Measurements from ENCODE around the gene NEK10.

Gene NEK10

GRCh38 chr3:27090275-27091041 lies 278.7 kb downstream of the NEK10 start:
- Histone ChIP-seq H3K4me1 (ENCODE audit: low read depth, poor library complexity, severe bottlenecking) (no peaks in the 10 kb centered on the region), H4K20me1 (ENCODE audit: insufficient read depth) (no peaks in the 10 kb centered on the region), H3K36me3 (ENCODE audit: insufficient read depth) (no peaks in the 10 kb centered on the region)

GRCh38 chr3:27089645-27090044 lies 279.5 kb downstream of the NEK10 start:
- Histone ChIP-seq H3K4me3 (IDR thresholded peaks at IDR 0.05; ENCODE audit: insufficient read depth, low read depth, low read length) (no peak overlapping the region), H3K4me1 (ENCODE audit: low read depth, poor library complexity, severe bottlenecking) (no peaks in the 10 kb centered on the region), H3K9ac (no peak overlapping the region), H3K4me2 (no peak overlapping the region), H3K27ac (no peak overlapping the region), H3K36me3 (ENCODE audit: insufficient read depth) (no peaks in the 10 kb centered on the region), H3K79me2 (ENCODE audit: insufficient read depth, low read depth) (no peaks in the 10 kb centered on the region), H4K20me1 (ENCODE audit: insufficient read depth) (no peaks in the 10 kb centered on the region), H3K27me3 (ENCODE audit: insufficient read depth, low read depth) (no peaks in the 10 kb centered on the region), H2AFZ (ENCODE audit: low read depth) (no peak overlapping the region)
- no peak for TF ChIP-seq CTCF (conservative IDR thresholded peaks at IDR 0.05; ENCODE audit: low read depth, low read length)

More at GRCh38 chr3:27090275-27091041, 278.7 kb downstream of the NEK10 start:
- Histone ChIP-seq H3K9ac (no peak overlapping the region), H3K4me3 (IDR thresholded peaks at IDR 0.05; ENCODE audit: insufficient read depth, low read depth, low read length) (no peak overlapping the region), H3K4me2 (no peak overlapping the region), H3K27ac (no peak overlapping the region), H3K27me3 (ENCODE audit: insufficient read depth, low read depth) (no peaks in the 10 kb centered on the region), H2AFZ (ENCODE audit: low read depth) (no peak overlapping the region), H3K79me2 (ENCODE audit: insufficient read depth, low read depth) (no peaks in the 10 kb centered on the region)
- TF ChIP-seq CTCF (conservative IDR thresholded peaks at IDR 0.05; ENCODE audit: low read depth, low read length) = no peak

GRCh38 chr3:27089068-27089467 lies 280.1 kb downstream of the NEK10 start:
- H3K36me3 ChIP-seq (ENCODE audit: insufficient read depth) = no peaks in the 10 kb centered on the region
- no peaks in the 10 kb centered on the region for H4K20me1 ChIP-seq (ENCODE audit: insufficient read depth)
- H3K4me3 ChIP-seq (IDR thresholded peaks at IDR 0.05; ENCODE audit: insufficient read depth, low read depth, low read length) = no peak overlapping the region
- no peak overlapping the region for H3K4me2 ChIP-seq
- H3K9ac ChIP-seq = no peak overlapping the region
- no peak overlapping the region for H3K27ac ChIP-seq
- no peaks in the 10 kb centered on the region for H3K79me2 ChIP-seq (ENCODE audit: insufficient read depth, low read depth)
- no peak for TF ChIP-seq CTCF (conservative IDR thresholded peaks at IDR 0.05; ENCODE audit: low read depth, low read length)
- H2AFZ ChIP-seq (ENCODE audit: low read depth) = no peak overlapping the region
- no peaks in the 10 kb centered on the region for H3K27me3 ChIP-seq (ENCODE audit: insufficient read depth, low read depth)
- no peaks in the 10 kb centered on the region for H3K4me1 ChIP-seq (ENCODE audit: low read depth, poor library complexity, severe bottlenecking)

- H3K4me3 ChIP-seq (IDR thresholded peaks at IDR 0.05; ENCODE audit: insufficient read depth, low read depth, low read length) = no peak overlapping the region
- TF ChIP-seq CTCF (conservative IDR thresholded peaks at IDR 0.05; ENCODE audit: low read depth, low read length) = no peak
- H3K4me1 ChIP-seq (ENCODE audit: low read depth, poor library complexity, severe bottlenecking) = no peaks in the 10 kb centered on the region
- H4K20me1 ChIP-seq (ENCODE audit: insufficient read depth) = no peaks in the 10 kb centered on the region
- H3K27me3 ChIP-seq (ENCODE audit: insufficient read depth, low read depth) = no peaks in the 10 kb centered on the region
- H3K9ac ChIP-seq = no peak overlapping the region
- no peak overlapping the region for H2AFZ ChIP-seq (ENCODE audit: low read depth)
- H3K79me2 ChIP-seq (ENCODE audit: insufficient read depth, low read depth) = no peaks in the 10 kb centered on the region
- no peak overlapping the region for H3K27ac ChIP-seq
- H3K36me3 ChIP-seq (ENCODE audit: insufficient read depth) = no peaks in the 10 kb centered on the region
- no peak overlapping the region for H3K4me2 ChIP-seq
Observed at GRCh38 chr3:27085829-27086730, 283.1 kb downstream of the NEK10 start.
